A673 (cell line): Measurements from ENCODE around the gene DMGDH. TPM values are rescaled to one million over a fixed set of nuclear protein-coding genes. Genes with fewer than 3 reads are reported as not detected.

Experiments
- BruUV-seq: library from RNA; stranded (reverse); fragments of 400-500 nt; replicated peaks from 2 replicates; lab custom pipeline; 2021; lab: Mats Ljungman, UMichigan
- CTCF ChIA-PET: fragments of 300-600 bp; sonication (Branson Sonifier 250); formaldehyde crosslinking; loops from one replicate; lab custom pipeline; 2022; ENCODE audit warnings: antibody characterized with exemption; lab: Charles Lee
- POLR2A ChIA-PET: fragments of 300-600 bp; sonication (Branson Sonifier 250); formaldehyde crosslinking; loops from one replicate; lab custom pipeline; 2022; ENCODE audit warnings: antibody characterized with exemption; ENCODE audit not compliant: low non-redundant PET; lab: Charles Lee
- DNase-seq: peaks from one replicate; pipeline ENCODE4 v3.0.0-alpha.2; 2015; ENCODE audit warnings: low spot score
- H3K27ac ChIP-seq: fragments of 200-600 bp; sonication (generic); 2 replicates; pipeline ENCODE4 v1.5.1; 2016; ENCODE audit warnings: mixed run types, low read depth, mild to moderate bottlenecking, mixed read lengths, antibody characterized with exemption, low read length; ENCODE audit not compliant: poor library complexity, severe bottlenecking
- H3K27me3 ChIP-seq: fragments of 200-600 bp; sonication (generic); replicated peaks from 2 replicates; pipeline ENCODE4 v1.6.1; 2017; ENCODE audit warnings: mixed run types, low read depth, mild to moderate bottlenecking, mixed read lengths, antibody characterized with exemption, low read length; ENCODE audit not compliant: insufficient read depth, poor library complexity
- H3K36me3 ChIP-seq: fragments of 200-600 bp; sonication (generic); 2 replicates; pipeline ENCODE4 v1.6.1; 2016; ENCODE audit warnings: mixed run types, mild to moderate bottlenecking, mixed read lengths, antibody characterized with exemption, low read length; ENCODE audit not compliant: insufficient read depth, poor library complexity, severe bottlenecking
- H3K4me1 ChIP-seq: fragments of 200-600 bp; sonication (generic); 2 replicates; pipeline ENCODE4 v1.6.1; 2017; ENCODE audit warnings: mixed run types, mild to moderate bottlenecking, mixed read lengths, antibody characterized with exemption, low read length; ENCODE audit not compliant: insufficient read depth, poor library complexity, severe bottlenecking
- H3K4me3 ChIP-seq: fragments of 200-600 bp; sonication (generic); 2 replicates; pipeline ENCODE4 v1.5.1; 2016; ENCODE audit warnings: low read depth, mixed run types, mild to moderate bottlenecking, mixed read lengths, low read length; ENCODE audit not compliant: poor library complexity, severe bottlenecking
- H3K9me3 ChIP-seq: fragments of 200-600 bp; sonication (generic); 2 replicates; pipeline ENCODE4 v1.6.1; 2016; ENCODE audit warnings: mixed run types, low read depth, mild to moderate bottlenecking, mixed read lengths, antibody characterized with exemption, low read length; ENCODE audit not compliant: poor library complexity, severe bottlenecking
- EZH2 ChIP-seq: fragments of 200-600 bp; sonication (generic); IDR thresholded peaks from 2 replicates; pipeline ENCODE4 v1.6.1; 2017; ENCODE audit warnings: borderline replicate concordance, low read depth, mild to moderate bottlenecking, mixed read lengths, antibody characterized with exemption, low read length; ENCODE audit not compliant: poor library complexity, severe bottlenecking
- intact Hi-C: fragments of 100-400 bp; cut with micrococcal nuclease; formaldehyde crosslinking; loops from one replicate; pipeline ENCODE4 v1.10.0; 2022; ENCODE audit not compliant: unreplicated experiment
- total RNA-seq: library from RNA; stranded (reverse); gene quantifications from 2 replicates; pipeline ENCODE4 v1.2.3, GENCODE V29; 2021
- TF ChIP-seq, protein P1 (sequence below): fragments of 300-800, 200-600 bp; sonication (generic); conservative IDR thresholded peaks from 2 replicates; pipeline ENCODE4 v1.5.1; 2017; ENCODE audit warnings: low read depth, mild to moderate bottlenecking, antibody characterized with exemption, low read length, moderate library complexity, mixed read lengths

DMGDH gene
- total RNA-seq, 1 experiment from 2014 or later = 0.15 TPM

DNA sequence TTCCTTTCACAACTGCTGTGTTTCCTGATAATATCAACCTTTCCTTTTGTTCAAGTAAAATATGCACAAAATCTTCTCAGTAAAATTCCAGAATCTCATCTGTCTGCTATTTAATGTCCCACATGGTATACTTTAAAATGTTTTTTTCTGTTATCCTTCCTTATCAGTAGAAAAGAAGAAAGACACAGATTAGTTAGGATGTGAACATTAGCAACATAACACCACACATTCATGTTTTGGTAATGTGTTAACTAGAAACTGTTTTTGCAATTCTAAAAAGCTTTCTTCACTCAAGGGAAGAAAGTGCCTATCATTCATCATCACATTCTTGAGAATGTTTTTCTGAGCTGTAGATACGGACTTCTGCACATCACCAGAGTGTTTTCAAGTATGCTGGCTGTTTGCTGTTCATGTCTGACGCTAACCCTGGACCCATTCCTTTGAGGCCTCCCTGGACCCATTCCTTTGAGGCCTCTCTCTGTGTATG lies 73.9 kb downstream of the DMGDH start:
- intact Hi-C loops = no loop called here
- no peaks in the 10 kb centered on the region for H3K27me3 ChIP-seq
- no peaks in the 10 kb centered on the region for H3K36me3 ChIP-seq
- CTCF ChIA-PET = no interaction called here
- BruUV-seq = no TSS peak
- POLR2A ChIA-PET = interaction anchor here (0.5 to 0.6 kb wide), 2 partner anchors 75 to 150 kb away, joined by 3 read pairs; no protein-coding TSS in a partner anchor
- H3K9me3 ChIP-seq = no peaks in the 10 kb centered on the region
- no peak for DNase-seq
- no peak overlapping the region for H3K4me3 ChIP-seq
- H3K27ac ChIP-seq = no peak overlapping the region
- TF ChIP-seq, protein P1, sequence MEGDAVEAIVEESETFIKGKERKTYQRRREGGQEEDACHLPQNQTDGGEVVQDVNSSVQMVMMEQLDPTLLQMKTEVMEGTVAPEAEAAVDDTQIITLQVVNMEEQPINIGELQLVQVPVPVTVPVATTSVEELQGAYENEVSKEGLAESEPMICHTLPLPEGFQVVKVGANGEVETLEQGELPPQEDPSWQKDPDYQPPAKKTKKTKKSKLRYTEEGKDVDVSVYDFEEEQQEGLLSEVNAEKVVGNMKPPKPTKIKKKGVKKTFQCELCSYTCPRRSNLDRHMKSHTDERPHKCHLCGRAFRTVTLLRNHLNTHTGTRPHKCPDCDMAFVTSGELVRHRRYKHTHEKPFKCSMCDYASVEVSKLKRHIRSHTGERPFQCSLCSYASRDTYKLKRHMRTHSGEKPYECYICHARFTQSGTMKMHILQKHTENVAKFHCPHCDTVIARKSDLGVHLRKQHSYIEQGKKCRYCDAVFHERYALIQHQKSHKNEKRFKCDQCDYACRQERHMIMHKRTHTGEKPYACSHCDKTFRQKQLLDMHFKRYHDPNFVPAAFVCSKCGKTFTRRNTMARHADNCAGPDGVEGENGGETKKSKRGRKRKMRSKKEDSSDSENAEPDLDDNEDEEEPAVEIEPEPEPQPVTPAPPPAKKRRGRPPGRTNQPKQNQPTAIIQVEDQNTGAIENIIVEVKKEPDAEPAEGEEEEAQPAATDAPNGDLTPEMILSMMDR = no peak
- TF ChIP-seq EZH2 = no peak
- H3K4me1 ChIP-seq = no peaks in the 10 kb centered on the region

DNA sequence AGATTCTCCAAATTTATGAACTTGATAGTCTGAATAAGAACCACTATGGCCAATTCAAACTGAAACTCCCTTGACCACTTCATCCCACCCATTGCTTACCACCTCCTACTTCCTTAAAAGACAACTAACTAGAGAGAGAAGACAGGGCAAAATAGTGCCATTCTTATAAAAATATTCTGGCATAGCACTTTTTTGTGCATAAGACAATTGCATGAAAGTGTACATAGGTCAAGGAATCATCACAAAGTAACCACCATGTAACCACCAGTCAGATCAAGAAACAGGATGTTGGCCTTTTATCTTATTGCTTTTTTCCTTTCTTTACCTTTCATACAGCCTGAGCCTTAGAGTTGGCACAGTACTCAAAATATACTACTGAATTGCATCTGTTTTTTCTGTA lies 76.3 kb downstream of the DMGDH start:
- ChIA-PET CTCF (no interaction called here), POLR2A (no interaction called here)
- no peak overlapping the region for H3K27ac ChIP-seq
- H3K27me3 ChIP-seq = no peaks in the 10 kb centered on the region
- TF ChIP-seq, protein P1 = no peak
- intact Hi-C loops = no loop called here
- H3K4me3 ChIP-seq = no peak overlapping the region
- H3K4me1 ChIP-seq = no peaks in the 10 kb centered on the region
- no TSS peak for BruUV-seq
- no peak for DNase-seq
- no peaks in the 10 kb centered on the region for H3K9me3 ChIP-seq
- H3K36me3 ChIP-seq = no peaks in the 10 kb centered on the region

DNA sequence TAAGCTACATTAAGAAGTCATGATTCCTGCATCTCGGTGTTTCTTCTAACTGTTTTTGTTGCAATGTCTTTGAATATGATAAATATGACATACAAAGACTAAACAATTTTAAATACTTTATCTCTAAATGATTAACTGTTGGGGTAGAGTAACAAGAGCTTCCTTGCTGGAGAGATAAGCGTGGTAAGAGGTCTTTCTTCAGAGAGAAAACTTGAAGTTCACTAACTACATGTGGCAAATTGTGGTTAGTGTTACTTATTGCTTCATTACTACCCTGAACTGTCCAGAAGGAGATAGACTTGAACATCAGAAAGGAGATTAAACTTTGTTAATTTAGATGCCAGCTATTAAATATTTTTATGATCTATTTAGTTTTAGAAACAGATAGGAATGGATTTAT lies 77.3 kb downstream of the DMGDH start:
- intact Hi-C loops = no loop called here
- no peaks in the 10 kb centered on the region for H3K27me3 ChIP-seq
- H3K9me3 ChIP-seq = no peaks in the 10 kb centered on the region
- no peaks in the 10 kb centered on the region for H3K4me1 ChIP-seq
- H3K36me3 ChIP-seq = no peaks in the 10 kb centered on the region
- no peak overlapping the region for H3K27ac ChIP-seq
- no TSS peak for BruUV-seq
- DNase-seq = no peak
- POLR2A ChIA-PET = no interaction called here
- CTCF ChIA-PET = no interaction called here
- TF ChIP-seq, protein P1 = no peak
- TF ChIP-seq EZH2 = no peak
- no peak overlapping the region for H3K4me3 ChIP-seq
